GM12892 (cell line): ENCODE results near the gene TXN2.

Experiments used
- POLR2A ChIP-seq: IDR thresholded peaks from 2 replicates; pipeline ENCODE4 v1.6.1; 2011; ENCODE audit warnings: low read depth, low read length, control low read depth
- POLR2AphosphoS5 ChIP-seq: IDR thresholded peaks from 2 replicates; pipeline ENCODE4 v1.6.1; 2011; ENCODE audit warnings: low read depth, low read length, control low read depth

GRCh38 chr22:36454916-36455570, 26.4 kb downstream of the TXN2 start:
- TF ChIP-seq POLR2A, result peak; percentile 53; the same call in 1 of the 2 replicates
- no peak for TF ChIP-seq POLR2AphosphoS5
